K562 (cell line): Measurements from ENCODE around the gene NAP1L4.

Experiments used
- DPF2 ChIP-seq: fragments of 450-650 bp; IDR thresholded peaks from 2 replicates; pipeline ENCODE4 v1.6.1; 2016
- EZH2 ChIP-seq: IDR thresholded peaks from 2 replicates; pipeline ENCODE4 v1.6.1; 2012; ENCODE audit warnings: low read depth, mild to moderate bottlenecking, inconsistent platforms, low read length, borderline replicate concordance
- FOXP4 ChIP-seq: sonication (generic); formaldehyde crosslinking; IDR thresholded peaks from 2 replicates; pipeline ENCODE4 v1.8.0; 2022; ENCODE audit warnings: mild to moderate bottlenecking, missing genetic modification reagents, borderline replicate concordance
- HDAC2 ChIP-seq: fragments of 450-650 bp; IDR thresholded peaks from 2 replicates; pipeline ENCODE4 v1.6.1; 2016; ENCODE audit warnings: mild to moderate bottlenecking
- IRF2 ChIP-seq: sonication (generic); formaldehyde crosslinking; IDR thresholded peaks from 2 replicates; pipeline ENCODE4 v1.8.1; 2022; ENCODE audit warnings: mild to moderate bottlenecking, missing genetic modification reagents
- SMAD4 ChIP-seq: fragments of 250-450 bp; sonication (Bioruptor Pico); conservative IDR thresholded peaks from 2 replicates; pipeline ENCODE4 v1.8.0; 2021; ENCODE audit warnings: inconsistent platforms, mild to moderate bottlenecking, moderate library complexity
- SNAPC5 ChIP-seq: fragments of 250-450 bp; sonication (Bioruptor Pico); IDR thresholded peaks from 2 replicates; pipeline ENCODE4 v1.8.0; 2021; ENCODE audit warnings: moderate library complexity, mild to moderate bottlenecking, inconsistent platforms
- ZBTB11 ChIP-seq, 3 experiments: fragments of 200-800 bp in 1 of 3; fragments of 250-450 bp in 1 of 3; fragments of 450-650 bp in 1 of 3; sonication (Bioruptor Pico) in 1 of 3; sonication (Bioruptor generic) in 1 of 3; formaldehyde crosslinking in 1 of 3; IDR thresholded peaks; 2 replicates each; pipeline versions ENCODE4 v1.6.1 to v1.8.0; 2016 to 2022; ENCODE audit warnings: mild to moderate bottlenecking in 2 of 3, missing genetic modification characterization in 2 of 3, missing compliant biosample characterization in 1 of 3, moderate library complexity in 1 of 3
- ZFX ChIP-seq: sonication (generic); formaldehyde crosslinking; IDR thresholded peaks from 2 replicates; pipeline ENCODE4 v1.8.0; 2022; ENCODE audit warnings: mild to moderate bottlenecking, missing genetic modification reagents, moderate library complexity
- ZHX1 ChIP-seq: fragments of 150-350 bp; conservative IDR thresholded peaks from 2 replicates; pipeline ENCODE4 v1.6.1; 2014; ENCODE audit warnings: low read length
- ZNF316 ChIP-seq: fragments of 450-650 bp; IDR thresholded peaks from 2 replicates; pipeline ENCODE4 v1.6.1; 2016
- ZSCAN29 ChIP-seq: fragments of 450-650 bp; IDR thresholded peaks from 2 replicates; pipeline ENCODE4 v1.6.1; 2017

DNA sequence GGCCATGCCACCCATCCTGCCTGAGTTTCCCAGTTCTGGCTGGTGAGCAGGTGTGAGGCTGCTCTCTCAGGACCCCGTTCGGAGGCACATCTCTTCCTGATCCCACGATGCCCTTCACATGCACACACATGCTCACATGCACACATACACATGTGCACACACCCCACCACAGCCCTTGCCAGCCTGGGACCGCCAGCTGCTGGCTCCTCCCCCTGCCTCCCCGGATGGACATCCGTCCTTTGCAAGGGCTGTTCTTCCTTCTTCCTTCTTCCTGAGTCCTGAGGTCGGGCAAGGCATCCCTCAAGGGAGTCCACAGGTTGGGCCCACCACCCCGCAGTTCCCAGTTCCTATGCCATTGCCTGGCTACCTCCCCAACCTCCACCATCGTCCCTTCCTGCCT, 96.1 kb downstream of the NAP1L4 start:
- TF ChIP-seq ZNF316 = no peak
- TF ChIP-seq DPF2 = no peak
- no peak for TF ChIP-seq SNAPC5 (CRISPR knock-in tag)
- no peak for TF ChIP-seq ZBTB11 (CRISPR knock-in tag; IDR thresholded peaks at IDR 0.05)
- no peak for TF ChIP-seq EZH2
- no peak for TF ChIP-seq ZSCAN29
- no peak for TF ChIP-seq FOXP4 (CRISPR knock-in tag)
- no peak for TF ChIP-seq SMAD4 (CRISPR knock-in tag)
- TF ChIP-seq IRF2 = no peak
- no peak for TF ChIP-seq ZHX1
- no peak for TF ChIP-seq HDAC2
- TF ChIP-seq ZFX (CRISPR knock-in tag) = 0 out of 2 replicates have a peak, but pooled peaks have one; percentile 6
